Breast epithelium (tissue), 4 donors: Measurements from ENCODE around the gene PRR11. TPM values are rescaled to one million over a fixed set of nuclear protein-coding genes. Genes with fewer than 3 reads are reported as not detected.
A peak's percentile ranks its signal among the peaks of the same experiment; 100 is the strongest.

Source experiments
- DNase-seq, 2 donors: peaks; one replicate each; pipeline ENCODE4 v3.0.0-alpha.2; 2019; ENCODE audit warnings: low spot score in 2 of 2
- H3K27ac ChIP-seq, 2 donors: fragments of 200-600 bp; sonication (generic) in 1 of 2; one replicate each; pipeline ENCODE4 v1.5.1; 2016 to 2019; ENCODE audit warnings: mild to moderate bottlenecking in 1 of 2
- H3K27me3 ChIP-seq, 2 donors: fragments of 200-600 bp; sonication (generic) in 1 of 2; one replicate each; pipeline versions ENCODE4 v1.5.1 to v1.6.0; 2017 to 2019; ENCODE audit warnings: control low read depth in 1 of 2, mild to moderate bottlenecking in 1 of 2
- H3K36me3 ChIP-seq: fragments of 200-600 bp; one replicate; pipeline ENCODE4 v1.5.1; 2019
- H3K4me1 ChIP-seq, 2 donors: fragments of 200-600 bp; sonication (generic); one replicate each; pipeline ENCODE4 v1.5.1; 2016 to 2019; ENCODE audit warnings: control low read depth in 1 of 2
- H3K4me3 ChIP-seq, 3 donors: fragments of 200-600 bp; sonication (generic); 1 replicate in 2 of 3; 2 replicates in 1 of 3; pipeline ENCODE4 v1.5.1; 2016 to 2019; ENCODE audit warnings: mild to moderate bottlenecking in 3 of 3, moderate library complexity in 2 of 3
- H3K9me3 ChIP-seq, 2 donors: fragments of 200-600 bp; sonication (generic) in 1 of 2; one replicate each; pipeline ENCODE4 v1.5.1; 2016 to 2019; ENCODE audit warnings: control low read depth in 1 of 2
- CTCF ChIP-seq, 3 donors: fragments of 450-650 bp; IDR thresholded peaks; one replicate each; pipeline ENCODE4 v1.5.1; 2016 to 2017; ENCODE audit warnings: antibody characterized with exemption in 3 of 3, mild to moderate bottlenecking in 3 of 3, moderate library complexity in 3 of 3
- POLR2A ChIP-seq: fragments of 450-650 bp; IDR thresholded peaks from one replicate; pipeline ENCODE4 v1.6.1; 2016; ENCODE audit warnings: antibody characterized with exemption, mild to moderate bottlenecking, moderate library complexity
- POLR2AphosphoS5 ChIP-seq, 3 donors: sonication (generic); formaldehyde crosslinking; IDR thresholded peaks; one replicate each; pipeline ENCODE4 v1.6.1; 2017; ENCODE audit warnings: antibody characterized with exemption in 3 of 3
- intact Hi-C: fragments of 100-400 bp; cut with DNase I; formaldehyde crosslinking; loops from one replicate; pipeline ENCODE4 v1.15.1; 2023; ENCODE audit warnings: low total_unique reads
- total RNA-seq, 3 donors: library from RNA; depleted of rRNA; stranded (reverse); fragments of >200 nt; gene quantifications; one replicate each; pipeline ENCODE4 v1.1.0, GENCODE V29; 2016

Gene PRR11
- total RNA-seq, 3 donors from 2014 or later = 0.33 to 25.1 (median 1.2) TPM

GRCh38 chr17:59152925-59153324 is 2.6 kb upstream of the PRR11 start:
- no peak overlapping the region for H3K27ac ChIP-seq
- no peaks in the 10 kb centered on the region for H3K27me3 ChIP-seq
- H3K36me3 ChIP-seq = no peaks in the 10 kb centered on the region
- no peaks in the 10 kb centered on the region for H3K9me3 ChIP-seq
- H3K4me3 ChIP-seq = no peak overlapping the region
- DNase-seq = no peak
- intact Hi-C loops = no loop called here
- no peaks in the 10 kb centered on the region for H3K4me1 ChIP-seq
- TF ChIP-seq CTCF (IDR thresholded peaks at IDR 0.05) (no peak), POLR2AphosphoS5 (IDR thresholded peaks at IDR 0.05) (no peak), POLR2A (no peak)

- TF ChIP-seq POLR2A (no peak), POLR2AphosphoS5 (IDR thresholded peaks at IDR 0.05) (no peak), CTCF (IDR thresholded peaks at IDR 0.05) (no peak)
- Histone ChIP-seq H3K9me3 (no peaks in the 10 kb centered on the region), H3K27me3 (no peaks in the 10 kb centered on the region), H3K27ac (peak overlapping the region; percentile 81 to 85), H3K36me3 (no peaks in the 10 kb centered on the region), H3K4me1 (no peaks in the 10 kb centered on the region), H3K4me3 (peak overlapping the region; percentile 68 to 91 (median 76))
- DNase-seq = peak in 1 of 2 donors; percentile 26
- intact Hi-C loops = no loop called here
Observed at GRCh38 chr17:59154292-59154720, 1.2 kb upstream of the PRR11 start.

GRCh38 chr17:59154721-59155438 is 666 bp upstream of the PRR11 start, which contains the start of gene SKA2:
SKA2 (minus strand) TSS chr17:59155186; CDS start chr17:59155163, 23 bp downstream.
- TF ChIP-seq POLR2AphosphoS5 (IDR thresholded peaks at IDR 0.05) (peak; percentile 40 to 61 (median 45)), POLR2A (no peak), CTCF (IDR thresholded peaks at IDR 0.05) (no peak)
- no peaks in the 10 kb centered on the region for H3K36me3 ChIP-seq

GRCh38 chr17:59160157-59161025 is 4.8 kb downstream of the PRR11 start:
- no peaks in the 10 kb centered on the region for H3K27me3 ChIP-seq
- no peak overlapping the region for H3K4me3 ChIP-seq
- intact Hi-C loops = no loop called here
- DNase-seq = no peak
- no peaks in the 10 kb centered on the region for H3K4me1 ChIP-seq
- H3K9me3 ChIP-seq = no peaks in the 10 kb centered on the region
- H3K36me3 ChIP-seq = no peaks in the 10 kb centered on the region
- no peak overlapping the region for H3K27ac ChIP-seq
- TF ChIP-seq POLR2A (no peak), CTCF (IDR thresholded peaks at IDR 0.05) (no peak), POLR2AphosphoS5 (IDR thresholded peaks at IDR 0.05) (no peak)

More at GRCh38 chr17:59154721-59155438, 666 bp upstream of the PRR11 start, which contains the start of gene SKA2:
- H3K27ac ChIP-seq = peak within 1 kb of the TSS; percentile 81 to 85
- no peaks in the 10 kb centered on the region for H3K4me1 ChIP-seq
- H3K27me3 ChIP-seq = no peaks in the 10 kb centered on the region
- intact Hi-C loops = no loop called here
- peak within 1 kb of the TSS; percentile 68 to 91 (median 76) for H3K4me3 ChIP-seq
- H3K9me3 ChIP-seq = no peaks in the 10 kb centered on the region
- DNase-seq = peak; percentile 95 to 98

GRCh38 chr17:59161477-59161876 is 5.9 kb downstream of the PRR11 start:
- H3K4me1 ChIP-seq = no peaks in the 10 kb centered on the region
- no peaks in the 10 kb centered on the region for H3K9me3 ChIP-seq
- no peaks in the 10 kb centered on the region for H3K36me3 ChIP-seq
- TF ChIP-seq POLR2AphosphoS5 (IDR thresholded peaks at IDR 0.05) = no peak
- TF ChIP-seq CTCF (IDR thresholded peaks at IDR 0.05) = no peak
- TF ChIP-seq POLR2A = no peak
- H3K4me3 ChIP-seq = no peak overlapping the region
- intact Hi-C loops = no loop called here
- H3K27ac ChIP-seq = no peak overlapping the region
- no peaks in the 10 kb centered on the region for H3K27me3 ChIP-seq
- no peak for DNase-seq
